ENCODE results near the gene ABCC1. TPM values are rescaled to one million over a fixed set of nuclear protein-coding genes. Genes with fewer than 3 reads are reported as not detected.
"Not testable (repeated sequence)": the region's sequence is repeated elsewhere in the genome, so short reads cannot be mapped to it uniquely, and the experiment has no call there.

Gene ABCC1
- total RNA-seq, 2 experiments from 2014 or later, result 42.9 to 44.8 TPM

GRCh38 chr16:15916323-15916722 is 33.1 kb upstream of the ABCC1 start:
- Mint-ChIP-seq H3K27me3 (no peaks in the 10 kb centered on the region), H3K9me3 (peaks cover under 1% of the 10 kb centered on the region), H3K27ac (no peak overlapping the region), H3K4me3 (no peak overlapping the region), H3K36me3 (ENCODE audit: low read depth) (no peaks in the 10 kb centered on the region), H3K4me1 (ENCODE audit: low read depth) (peaks cover 14% of the 10 kb centered on the region)
- no peaks in the 10 kb centered on the region for H3K27me3 ChIP-seq (ENCODE audit: control insufficient read depth in 1 of 2, insufficient read depth in 2 of 2, low read length in 2 of 2)
- POLR2A ChIA-PET, result no interaction called here
- intact Hi-C loops (cut with DNase I, micrococcal nuclease), result no loop called here
- DNase-seq, result no peak
- H3K4me1 ChIP-seq (ENCODE audit: insufficient read depth, low read length), result peaks cover 8% of the 10 kb centered on the region
- H3K4me3 ChIP-seq (ENCODE audit: low read length), result no peak overlapping the region
- no peak overlapping the region for H3K27ac ChIP-seq (ENCODE audit: low read depth in 1 of 2, low read length in 2 of 2)
- ATAC-seq (ENCODE audit: poor library complexity), result no peak
- H3K36me3 ChIP-seq (ENCODE audit: insufficient read depth, low read length), result no peaks in the 10 kb centered on the region
- CTCF ChIA-PET, result no interaction called here
- no peaks in the 10 kb centered on the region for H3K9me3 ChIP-seq (ENCODE audit: control insufficient read depth in 1 of 2, insufficient read depth in 1 of 2, low read length in 2 of 2)
- TF ChIP-seq, protein P1, sequence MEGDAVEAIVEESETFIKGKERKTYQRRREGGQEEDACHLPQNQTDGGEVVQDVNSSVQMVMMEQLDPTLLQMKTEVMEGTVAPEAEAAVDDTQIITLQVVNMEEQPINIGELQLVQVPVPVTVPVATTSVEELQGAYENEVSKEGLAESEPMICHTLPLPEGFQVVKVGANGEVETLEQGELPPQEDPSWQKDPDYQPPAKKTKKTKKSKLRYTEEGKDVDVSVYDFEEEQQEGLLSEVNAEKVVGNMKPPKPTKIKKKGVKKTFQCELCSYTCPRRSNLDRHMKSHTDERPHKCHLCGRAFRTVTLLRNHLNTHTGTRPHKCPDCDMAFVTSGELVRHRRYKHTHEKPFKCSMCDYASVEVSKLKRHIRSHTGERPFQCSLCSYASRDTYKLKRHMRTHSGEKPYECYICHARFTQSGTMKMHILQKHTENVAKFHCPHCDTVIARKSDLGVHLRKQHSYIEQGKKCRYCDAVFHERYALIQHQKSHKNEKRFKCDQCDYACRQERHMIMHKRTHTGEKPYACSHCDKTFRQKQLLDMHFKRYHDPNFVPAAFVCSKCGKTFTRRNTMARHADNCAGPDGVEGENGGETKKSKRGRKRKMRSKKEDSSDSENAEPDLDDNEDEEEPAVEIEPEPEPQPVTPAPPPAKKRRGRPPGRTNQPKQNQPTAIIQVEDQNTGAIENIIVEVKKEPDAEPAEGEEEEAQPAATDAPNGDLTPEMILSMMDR (IDR thresholded peaks at IDR 0.05), result no peak

- POLR2A ChIA-PET; DNase-seq; H3K27me3 ChIP-seq (ENCODE audit: control insufficient read depth in 1 of 2, insufficient read depth in 2 of 2, low read length in 2 of 2); CTCF ChIA-PET; H3K27ac Mint-ChIP-seq; H3K4me3 Mint-ChIP-seq; H3K36me3 Mint-ChIP-seq (ENCODE audit: low read depth); H3K27me3 Mint-ChIP-seq; H3K9me3 ChIP-seq (ENCODE audit: control insufficient read depth in 1 of 2, insufficient read depth in 1 of 2, low read length in 2 of 2); H3K4me1 Mint-ChIP-seq (ENCODE audit: low read depth); H3K36me3 ChIP-seq (ENCODE audit: insufficient read depth, low read length); H3K9me3 Mint-ChIP-seq; H3K4me3 ChIP-seq (ENCODE audit: low read length); intact Hi-C loops (cut with DNase I, micrococcal nuclease); H3K27ac ChIP-seq (ENCODE audit: low read depth in 1 of 2, low read length in 2 of 2); ATAC-seq (ENCODE audit: poor library complexity); H3K4me1 ChIP-seq (ENCODE audit: insufficient read depth, low read length): not testable (repeated sequence)
Measured at GRCh38 chr16:15918314-15918713, 31.1 kb upstream of the ABCC1 start.

DNA sequence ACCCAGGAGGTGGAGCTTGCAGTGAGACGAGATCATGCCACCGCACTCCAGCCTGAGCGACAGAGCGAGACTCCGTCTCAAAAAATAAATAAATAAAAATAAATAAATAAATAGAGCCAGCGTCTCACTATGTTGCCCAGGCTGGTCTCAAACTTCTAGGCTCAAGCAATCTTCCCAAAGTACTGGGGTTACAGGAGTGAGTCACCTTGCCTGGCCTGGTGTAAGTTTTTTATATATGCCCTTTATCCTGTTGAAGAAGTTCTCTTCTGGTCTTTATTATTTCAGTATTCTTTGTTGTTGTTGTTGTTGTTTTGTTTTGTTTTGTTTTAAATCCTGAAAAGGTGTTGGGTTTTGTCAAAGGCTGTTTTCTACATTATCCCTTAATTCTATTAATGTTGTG is 30.1 kb upstream of the ABCC1 start:
- intact Hi-C loops (cut with DNase I, micrococcal nuclease), result no loop called here
- no peaks in the 10 kb centered on the region for H3K36me3 ChIP-seq (ENCODE audit: insufficient read depth, low read length)

GRCh38 chr16:15924996-15925395 is 24.4 kb upstream of the ABCC1 start:
- no peak overlapping the region for H3K27ac ChIP-seq (ENCODE audit: low read depth in 1 of 2, low read length in 2 of 2)
- no peaks in the 10 kb centered on the region for H3K4me1 ChIP-seq (ENCODE audit: insufficient read depth, low read length)
- no peak overlapping the region for H3K27ac Mint-ChIP-seq
- intact Hi-C loops (cut with DNase I, micrococcal nuclease), result no loop called here
- ChIA-PET POLR2A (no interaction called here), CTCF (no interaction called here)
- TF ChIP-seq, protein P1 (IDR thresholded peaks at IDR 0.05), result no peak
- no peaks in the 10 kb centered on the region for H3K9me3 ChIP-seq (ENCODE audit: control insufficient read depth in 1 of 2, insufficient read depth in 1 of 2, low read length in 2 of 2)
- DNase-seq, result no peak
- no peak overlapping the region for H3K4me3 ChIP-seq (ENCODE audit: low read length)
- ATAC-seq (ENCODE audit: poor library complexity), result no peak
- no peaks in the 10 kb centered on the region for H3K36me3 Mint-ChIP-seq (ENCODE audit: low read depth)
- no peak overlapping the region for H3K4me3 Mint-ChIP-seq
- no peaks in the 10 kb centered on the region for H3K36me3 ChIP-seq (ENCODE audit: insufficient read depth, low read length)
- H3K27me3 ChIP-seq (ENCODE audit: control insufficient read depth in 1 of 2, insufficient read depth in 2 of 2, low read length in 2 of 2), result no peaks in the 10 kb centered on the region
- no peaks in the 10 kb centered on the region for H3K4me1 Mint-ChIP-seq (ENCODE audit: low read depth)
- no peaks in the 10 kb centered on the region for H3K27me3 Mint-ChIP-seq
- H3K9me3 Mint-ChIP-seq, result no peaks in the 10 kb centered on the region

More for the DNA sequence above, 30.1 kb upstream of the ABCC1 start:
- Histone ChIP-seq H3K27ac (ENCODE audit: low read depth in 1 of 2, low read length in 2 of 2) (no peak overlapping the region), H3K9me3 (ENCODE audit: control insufficient read depth in 1 of 2, insufficient read depth in 1 of 2, low read length in 2 of 2) (no peaks in the 10 kb centered on the region), H3K27me3 (ENCODE audit: control insufficient read depth in 1 of 2, insufficient read depth in 2 of 2, low read length in 2 of 2) (no peaks in the 10 kb centered on the region), H3K4me1 (ENCODE audit: insufficient read depth, low read length) (no peaks in the 10 kb centered on the region), H3K4me3 (ENCODE audit: low read length) (no peak overlapping the region)
- CTCF ChIA-PET, result no interaction called here
- H3K27ac Mint-ChIP-seq, result no peak overlapping the region
- no peaks in the 10 kb centered on the region for H3K4me1 Mint-ChIP-seq (ENCODE audit: low read depth)
- no peaks in the 10 kb centered on the region for H3K9me3 Mint-ChIP-seq
- TF ChIP-seq, protein P1 (IDR thresholded peaks at IDR 0.05), result no peak
- H3K27me3 Mint-ChIP-seq, result no peaks in the 10 kb centered on the region
- ATAC-seq (ENCODE audit: poor library complexity) (no peak), DNase-seq (no peak)
- no peaks in the 10 kb centered on the region for H3K36me3 Mint-ChIP-seq (ENCODE audit: low read depth)
- POLR2A ChIA-PET, result no interaction called here
- H3K4me3 Mint-ChIP-seq, result no peak overlapping the region

All from CD4-positive, alpha-beta T cell (primary cell).